ENCODE measurements around the gene LRRFIP1. TPM values are rescaled to one million over a fixed set of nuclear protein-coding genes. Genes with fewer than 3 reads are reported as not detected.

Gene LRRFIP1
- total RNA-seq, 1 donor from 2014 or later = 37.1 TPM

DNA sequence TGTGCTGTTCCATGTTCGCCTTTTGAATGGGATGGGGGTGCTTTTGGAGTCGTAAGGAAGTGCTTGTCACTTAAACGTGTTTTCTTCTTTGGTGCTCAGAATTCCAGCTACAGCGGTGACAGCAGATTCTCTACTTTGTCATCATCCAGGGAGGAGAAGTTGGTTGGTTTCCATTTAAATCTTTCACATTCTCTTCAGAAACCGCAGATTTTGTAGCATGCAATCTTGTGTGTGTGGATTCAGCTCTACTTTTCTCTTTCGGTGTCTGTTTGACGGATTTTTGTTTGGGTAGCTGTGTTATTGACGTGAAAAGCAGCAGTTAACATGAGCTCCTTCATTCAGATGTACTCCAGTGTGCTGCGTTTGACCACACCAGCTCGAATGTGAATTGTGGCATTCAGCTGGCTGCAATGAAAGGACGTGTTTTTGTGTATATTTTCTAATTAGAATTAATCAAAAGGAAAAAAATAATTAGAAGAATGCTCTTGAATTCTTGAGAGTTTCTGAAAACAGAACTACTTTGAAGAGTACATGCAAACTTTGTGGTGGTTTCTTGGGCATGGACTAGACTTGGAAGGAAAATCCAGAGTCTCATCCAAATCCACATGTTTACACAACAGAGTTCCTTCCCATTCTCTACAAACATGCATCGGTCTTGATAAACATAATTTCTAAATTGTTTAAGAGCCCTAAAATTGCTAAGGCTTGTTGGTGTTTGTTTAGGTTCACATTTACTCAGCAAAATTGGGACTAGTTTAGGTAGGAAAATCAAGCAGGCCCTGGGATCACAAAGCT, 102.5 kb downstream of the LRRFIP1 start:
- DNase-seq (ENCODE audit: low read depth, low spot score) = no peak
- peaks cover 25% of the 10 kb centered on the region for H3K4me1 Mint-ChIP-seq
- no peak overlapping the region for H3K27ac Mint-ChIP-seq (ENCODE audit: unreplicated experiment)
- no peaks in the 10 kb centered on the region for H3K9me3 Mint-ChIP-seq
- TF ChIP-seq, protein P1, sequence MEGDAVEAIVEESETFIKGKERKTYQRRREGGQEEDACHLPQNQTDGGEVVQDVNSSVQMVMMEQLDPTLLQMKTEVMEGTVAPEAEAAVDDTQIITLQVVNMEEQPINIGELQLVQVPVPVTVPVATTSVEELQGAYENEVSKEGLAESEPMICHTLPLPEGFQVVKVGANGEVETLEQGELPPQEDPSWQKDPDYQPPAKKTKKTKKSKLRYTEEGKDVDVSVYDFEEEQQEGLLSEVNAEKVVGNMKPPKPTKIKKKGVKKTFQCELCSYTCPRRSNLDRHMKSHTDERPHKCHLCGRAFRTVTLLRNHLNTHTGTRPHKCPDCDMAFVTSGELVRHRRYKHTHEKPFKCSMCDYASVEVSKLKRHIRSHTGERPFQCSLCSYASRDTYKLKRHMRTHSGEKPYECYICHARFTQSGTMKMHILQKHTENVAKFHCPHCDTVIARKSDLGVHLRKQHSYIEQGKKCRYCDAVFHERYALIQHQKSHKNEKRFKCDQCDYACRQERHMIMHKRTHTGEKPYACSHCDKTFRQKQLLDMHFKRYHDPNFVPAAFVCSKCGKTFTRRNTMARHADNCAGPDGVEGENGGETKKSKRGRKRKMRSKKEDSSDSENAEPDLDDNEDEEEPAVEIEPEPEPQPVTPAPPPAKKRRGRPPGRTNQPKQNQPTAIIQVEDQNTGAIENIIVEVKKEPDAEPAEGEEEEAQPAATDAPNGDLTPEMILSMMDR (conservative IDR thresholded peaks at IDR 0.05) = no peak
- H3K36me3 Mint-ChIP-seq (ENCODE audit: low read depth) = no peaks in the 10 kb centered on the region
- no peaks in the 10 kb centered on the region for H3K27me3 Mint-ChIP-seq (ENCODE audit: low read depth)
- H3K4me3 Mint-ChIP-seq = no peak overlapping the region

GRCh38 chr2:237731663-237732062, 104.3 kb downstream of the LRRFIP1 start:
- peaks cover 4% of the 10 kb centered on the region for H3K36me3 Mint-ChIP-seq (ENCODE audit: low read depth)
- no peak overlapping the region for H3K4me3 Mint-ChIP-seq
- H3K27me3 Mint-ChIP-seq (ENCODE audit: low read depth) = no peaks in the 10 kb centered on the region
- TF ChIP-seq, protein P1 (conservative IDR thresholded peaks at IDR 0.05) = no peak
- H3K27ac Mint-ChIP-seq (ENCODE audit: unreplicated experiment) = no peak overlapping the region
- DNase-seq (ENCODE audit: low read depth, low spot score) = no peak
- H3K9me3 Mint-ChIP-seq = no peaks in the 10 kb centered on the region
- H3K4me1 Mint-ChIP-seq = peaks cover 29% of the 10 kb centered on the region

DNA sequence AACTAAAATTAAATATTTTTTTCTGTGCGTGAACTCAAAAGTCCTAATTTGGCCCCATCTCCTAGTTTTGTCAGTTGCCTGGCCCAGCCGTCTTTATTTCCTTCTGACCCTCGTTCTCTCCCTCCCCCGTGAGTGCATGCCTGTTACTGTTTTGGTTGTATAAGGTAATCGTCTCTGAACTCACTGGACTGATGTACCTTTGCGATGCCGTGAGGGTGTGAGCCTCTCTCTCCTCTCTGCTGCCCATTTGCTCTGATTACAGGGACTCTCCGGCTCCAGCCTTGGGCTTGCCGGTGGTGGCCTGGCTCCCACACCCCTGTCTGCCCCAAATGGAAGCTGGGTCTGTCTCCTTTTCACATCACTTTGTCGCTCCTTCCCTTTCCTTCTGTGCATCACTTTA, 104.7 kb downstream of the LRRFIP1 start:
- H3K4me3 Mint-ChIP-seq = no peak overlapping the region
- no peak for DNase-seq (ENCODE audit: low read depth, low spot score)

GRCh38 chr2:237732790-237733381, 105.5 kb downstream of the LRRFIP1 start:
- no peak for DNase-seq (ENCODE audit: low read depth, low spot score)
- Mint-ChIP-seq H3K4me3 (no peak overlapping the region), H3K4me1 (peaks cover 35% of the 10 kb centered on the region), H3K27ac (ENCODE audit: unreplicated experiment) (peak overlapping the region; percentile 79), H3K36me3 (ENCODE audit: low read depth) (peaks cover 6% of the 10 kb centered on the region), H3K9me3 (no peaks in the 10 kb centered on the region), H3K27me3 (ENCODE audit: low read depth) (no peaks in the 10 kb centered on the region)
- TF ChIP-seq, protein P1 (conservative IDR thresholded peaks at IDR 0.05) = no peak

More for the DNA sequence above, 104.7 kb downstream of the LRRFIP1 start:
- H3K27ac Mint-ChIP-seq (ENCODE audit: unreplicated experiment) = no peak overlapping the region
- H3K27me3 Mint-ChIP-seq (ENCODE audit: low read depth) = no peaks in the 10 kb centered on the region
- peaks cover 4% of the 10 kb centered on the region for H3K36me3 Mint-ChIP-seq (ENCODE audit: low read depth)
- TF ChIP-seq, protein P1 (conservative IDR thresholded peaks at IDR 0.05) = no peak
- no peaks in the 10 kb centered on the region for H3K9me3 Mint-ChIP-seq
- peaks cover 30% of the 10 kb centered on the region for H3K4me1 Mint-ChIP-seq

GRCh38 chr2:237733677-237734300, 106.4 kb downstream of the LRRFIP1 start:
- Mint-ChIP-seq H3K27ac (ENCODE audit: unreplicated experiment) (no peak overlapping the region), H3K27me3 (ENCODE audit: low read depth) (no peaks in the 10 kb centered on the region), H3K4me1 (peaks cover 44% of the 10 kb centered on the region), H3K36me3 (ENCODE audit: low read depth) (peaks cover 8% of the 10 kb centered on the region), H3K4me3 (no peak overlapping the region), H3K9me3 (no peaks in the 10 kb centered on the region)
- TF ChIP-seq, protein P1 (conservative IDR thresholded peaks at IDR 0.05) = no peak
- DNase-seq (ENCODE audit: low read depth, low spot score) = no peak

Data from neural crest cell (in vitro differentiated cells).